IMR-90 (cell line): ENCODE data around the gene CSDE1. TPM values are rescaled to one million over a fixed set of nuclear protein-coding genes. Genes with fewer than 3 reads are reported as not detected.

ENCODE experiments used
- ATAC-seq: fragments of 200-7000 bp; cut with Tn5 transposase; 2 replicates; pipeline ENCODE4 v1.9.1; 2020; ENCODE audit warnings: low read depth, mild to moderate bottlenecking, moderate library complexity
- BruUV-seq: library from RNA; stranded (reverse); fragments of 400-500 nt; replicated peaks from 2 replicates; lab custom pipeline; 2021; lab: Mats Ljungman, UMichigan
- CTCF ChIA-PET: fragments of 300-600 bp; formaldehyde crosslinking; extraction: SDS; loops from one replicate; lab custom pipeline; 2021; ENCODE audit warnings: antibody characterized with exemption; lab: Yijun Ruan, JAX
- POLR2A ChIA-PET: fragments of 300-600 bp; sonication (Branson Sonifier 250); formaldehyde crosslinking; loops from one replicate; lab custom pipeline; 2022; ENCODE audit warnings: antibody characterized with exemption; ENCODE audit not compliant: unreplicated experiment; lab: Charles Lee
- DNase-seq: peaks from one replicate; pipeline ENCODE4 v3.0.0; 2013
- H2AFZ ChIP-seq: replicated peaks from 2 replicates; pipeline ENCODE3; 2013; ENCODE audit warnings: low read length, mild to moderate bottlenecking; ENCODE audit not compliant: poor library complexity
- H2AK5ac ChIP-seq: 2 replicates; pipeline ENCODE4 v1.6.1; 2013; ENCODE audit warnings: low read depth, low read length, inconsistent platforms
- H2AK9ac ChIP-seq: replicated peaks from 2 replicates; pipeline ENCODE3; 2013; ENCODE audit warnings: mild to moderate bottlenecking, low read depth, low read length, moderate library complexity; ENCODE audit not compliant: poor library complexity
- H2BK120ac ChIP-seq: 2 replicates; pipeline ENCODE4 v1.6.1; 2013; ENCODE audit warnings: low read depth, low read length, inconsistent platforms
- H2BK15ac ChIP-seq: 3 replicates; pipeline ENCODE4 v1.6.1; 2013; ENCODE audit warnings: low read depth, low read length, inconsistent platforms
- H2BK20ac ChIP-seq: 2 replicates; pipeline ENCODE4 v1.6.1; 2013; ENCODE audit warnings: low read depth, mild to moderate bottlenecking, inconsistent platforms, low read length, moderate library complexity
- H2BK5ac ChIP-seq: 2 replicates; pipeline ENCODE4 v1.6.1; 2013; ENCODE audit warnings: mild to moderate bottlenecking, low read depth, low read length, inconsistent platforms; ENCODE audit not compliant: poor library complexity, severe bottlenecking
- H3K14ac ChIP-seq: replicated peaks from 2 replicates; pipeline ENCODE4 v1.6.1; 2013; ENCODE audit warnings: low read depth, low read length, inconsistent platforms
- H3K18ac ChIP-seq: 2 replicates; pipeline ENCODE4 v1.6.1; 2013; ENCODE audit warnings: low read depth, low read length, control low read depth
- H3K23ac ChIP-seq: 2 replicates; pipeline ENCODE4 v1.6.1; 2013; ENCODE audit warnings: low read depth, low read length, inconsistent platforms
- H3K27ac ChIP-seq: 2 replicates; pipeline ENCODE4 v1.5.1; 2013; ENCODE audit warnings: mild to moderate bottlenecking, control low read depth, low read length; ENCODE audit not compliant: insufficient read depth
- H3K27me3 ChIP-seq: 2 replicates; pipeline ENCODE4 v1.6.1; 2013; ENCODE audit warnings: low read length; ENCODE audit not compliant: control insufficient read depth, insufficient read depth
- H3K36me3 ChIP-seq: 2 replicates; pipeline ENCODE4 v1.6.1; 2013; ENCODE audit warnings: low read length, mixed read lengths; ENCODE audit not compliant: control insufficient read depth, insufficient read depth
- H3K4ac ChIP-seq: 2 replicates; pipeline ENCODE4 v1.6.1; 2013; ENCODE audit warnings: low read depth, low read length, inconsistent platforms
- H3K4me1 ChIP-seq: 2 replicates; pipeline ENCODE4 v1.6.1; 2013; ENCODE audit warnings: low read length, mixed read lengths; ENCODE audit not compliant: control insufficient read depth, insufficient read depth
- H3K4me2 ChIP-seq: 2 replicates; pipeline ENCODE4 v1.6.1; 2013; ENCODE audit warnings: low read depth, mild to moderate bottlenecking, control low read depth, low read length, moderate library complexity
- H3K4me3 ChIP-seq: 2 replicates; pipeline ENCODE4 v1.5.1; 2013; ENCODE audit warnings: low read depth, mild to moderate bottlenecking, control low read depth, low read length, moderate library complexity; ENCODE audit not compliant: insufficient read depth
- H3K56ac ChIP-seq: 2 replicates; pipeline ENCODE4 v1.6.1; 2013; ENCODE audit warnings: low read length, inconsistent platforms; ENCODE audit not compliant: insufficient read depth; ENCODE audit errors: extremely low read depth
- H3K79me1 ChIP-seq, 2 experiments: 2 replicates each; pipeline ENCODE4 v1.6.1; 2013; ENCODE audit warnings: low read length in 2 of 2, inconsistent platforms in 1 of 2, low read depth in 1 of 2
- H3K9ac ChIP-seq: 2 replicates; pipeline ENCODE4 v1.6.1; 2013; ENCODE audit warnings: low read depth, low read length, control low read depth
- H3K9me1 ChIP-seq: 2 replicates; pipeline ENCODE4 v1.6.1; 2013; ENCODE audit warnings: low read length, inconsistent platforms; ENCODE audit not compliant: insufficient read depth
- H3K9me3 ChIP-seq: 2 replicates; pipeline ENCODE4 v1.6.1; 2013; ENCODE audit warnings: low read length; ENCODE audit not compliant: control insufficient read depth, insufficient read depth
- H4K20me1 ChIP-seq: 2 replicates; pipeline ENCODE4 v1.6.1; 2013; ENCODE audit warnings: low read length, inconsistent platforms; ENCODE audit not compliant: insufficient read depth
- H4K5ac ChIP-seq: 2 replicates; pipeline ENCODE4 v1.6.1; 2013; ENCODE audit warnings: mild to moderate bottlenecking, low read depth, low read length, control low read depth
- H4K8ac ChIP-seq, 2 experiments: 2 replicates each; pipeline ENCODE4 v1.6.1; 2013; ENCODE audit warnings: low read depth in 2 of 2, low read length in 2 of 2, control low read depth in 1 of 2, inconsistent platforms in 1 of 2
- H4K91ac ChIP-seq: 2 replicates; pipeline ENCODE4 v1.6.1; 2013; ENCODE audit warnings: low read depth, low read length, inconsistent platforms; ENCODE audit not compliant: insufficient read depth
- BHLHE40 ChIP-seq: fragments of 150-350 bp; IDR thresholded peaks from 2 replicates; pipeline ENCODE4 v1.6.1; 2016; ENCODE audit warnings: mild to moderate bottlenecking, low read depth, low read length
- CEBPB ChIP-seq: IDR thresholded peaks from 2 replicates; pipeline ENCODE4 v1.6.1; 2012; ENCODE audit warnings: low read depth, low read length, improper control_type of control experiment
- CHD1 ChIP-seq: IDR thresholded peaks from 2 replicates; pipeline ENCODE4 v1.6.1; 2012; ENCODE audit warnings: low read depth, low read length, improper control_type of control experiment
- CTCF ChIP-seq: conservative IDR thresholded peaks from 2 replicates; pipeline ENCODE4 v1.5.1; 2012; ENCODE audit warnings: mild to moderate bottlenecking, low read depth, low read length, improper control_type of control experiment
- ELK1 ChIP-seq: fragments of 150-350 bp; IDR thresholded peaks from 2 replicates; pipeline ENCODE4 v1.6.1; 2016; ENCODE audit warnings: low read depth, mild to moderate bottlenecking, low read length, moderate library complexity, borderline replicate concordance
- FOS ChIP-seq: fragments of 150-350 bp; IDR thresholded peaks from 2 replicates; pipeline ENCODE4 v1.6.1; 2016; ENCODE audit warnings: low read depth, low read length
- MAFK ChIP-seq: IDR thresholded peaks from 2 replicates; pipeline ENCODE4 v1.6.1; 2012; ENCODE audit warnings: low read depth, low read length, improper control_type of control experiment
- MAZ ChIP-seq: IDR thresholded peaks from 2 replicates; pipeline ENCODE4 v1.6.1; 2012; ENCODE audit warnings: low read depth, mild to moderate bottlenecking, low read length, improper control_type of control experiment, moderate library complexity, borderline replicate concordance
- MXI1 ChIP-seq: IDR thresholded peaks from 2 replicates; pipeline ENCODE4 v1.6.1; 2012; ENCODE audit warnings: low read depth, mild to moderate bottlenecking, low read length, moderate library complexity, borderline replicate concordance
- NFE2L2 ChIP-seq: fragments of 150-350 bp; IDR thresholded peaks from 2 replicates; pipeline ENCODE4 v1.6.1; 2016; ENCODE audit warnings: low read depth, mild to moderate bottlenecking, low read length
- POLR2A ChIP-seq: IDR thresholded peaks from 2 replicates; pipeline ENCODE4 v1.6.1; 2012; ENCODE audit warnings: mild to moderate bottlenecking, low read depth, low read length
- RAD21 ChIP-seq: IDR thresholded peaks from 2 replicates; pipeline ENCODE4 v1.6.1; 2012; ENCODE audit warnings: low read length, improper control_type of control experiment
- RCOR1 ChIP-seq: IDR thresholded peaks from 2 replicates; pipeline ENCODE4 v1.6.1; 2012; ENCODE audit warnings: mild to moderate bottlenecking, low read length, improper control_type of control experiment; ENCODE audit not compliant: insufficient replicate concordance
- RFX5 ChIP-seq: IDR thresholded peaks from 2 replicates; pipeline ENCODE4 v1.8.0; 2012; ENCODE audit warnings: low read depth, mild to moderate bottlenecking, low read length, moderate library complexity
- SMC3 ChIP-seq: fragments of 150-350 bp; IDR thresholded peaks from 2 replicates; pipeline ENCODE4 v1.6.1; 2016; ENCODE audit warnings: low read depth, mild to moderate bottlenecking, antibody characterized with exemption, low read length, moderate library complexity
- USF2 ChIP-seq: fragments of 150-350 bp; IDR thresholded peaks from 2 replicates; pipeline ENCODE4 v1.6.1; 2017; ENCODE audit warnings: mild to moderate bottlenecking, antibody characterized with exemption, low read length, low read depth
- WGBS, 2 experiments: methylation state at CpG; one replicate each; pipeline versions ENCODE4 v1.1.5 to v1.1.7; 2013; ENCODE audit warnings: missing lambda C conversion rate in 2 of 2; ENCODE audit not compliant: insufficient read length in 1 of 2; ENCODE audit errors: extremely low coverage in 2 of 2; 5-methylcytosine and 5-hydroxymethylcytosine counted together
- dilution Hi-C: fragments of 300-500 bp; cut with HindIII; formaldehyde crosslinking; loops from one replicate; pipeline ENCODE4 v1.14.3; 2018; ENCODE audit warnings: low sequenced_read_pairs; ENCODE audit not compliant: unreplicated experiment
- in situ Hi-C: fragments of 300-500 bp; cut with MboI; formaldehyde crosslinking; loops from 3 replicates; pipeline ENCODE4 v1.14.3; 2019; ENCODE audit warnings: low sequenced_read_pairs, inconsistent platforms, mixed read lengths
- intact Hi-C: fragments of 100-400 bp; cut with micrococcal nuclease; formaldehyde crosslinking; loops from 2 replicates; pipeline ENCODE4 v1.10.0; 2022
- polyA plus RNA-seq, 3 experiments: library from polyadenylated mRNA; depleted of rRNA; stranded (reverse); fragments of >200 nt; gene quantifications; 2 replicates each; pipeline ENCODE4 v1.2.3, GENCODE V29; 2012; ENCODE audit warnings: low replicate concordance in 1 of 3
- total RNA-seq: library from RNA; depleted of rRNA; stranded (reverse); fragments of >200 nt; gene quantifications from 2 replicates; pipeline ENCODE4 v1.2.3, GENCODE V29; 2012

The CSDE1 gene
- total and polyA plus RNA-seq, 2 of the 4 experiments (the other 2 are of a cell fraction) = 190 to 879 TPM

GRCh38 chr1:114771992-114772391 lies 14.2 kb upstream of the CSDE1 start:
- intact Hi-C loops (no loop called here), in situ Hi-C loops (no loop called here), dilution Hi-C loops (no loop called here)
- no peak overlapping the region for H2BK5ac ChIP-seq
- no peak overlapping the region for H2BK20ac ChIP-seq
- BruUV-seq = no TSS peak
- no peak overlapping the region for H3K18ac ChIP-seq
- H3K9ac ChIP-seq = no peak overlapping the region
- ATAC-seq (no peak), DNase-seq (no peak)
- no peaks in the 10 kb centered on the region for H4K20me1 ChIP-seq
- no peak overlapping the region for H3K4ac ChIP-seq
- ChIA-PET CTCF (no interaction called here), POLR2A (no interaction called here)
- H2BK120ac ChIP-seq = no peak overlapping the region
- H2AK5ac ChIP-seq = no peak overlapping the region
- no peak overlapping the region for H3K23ac ChIP-seq
- H3K56ac ChIP-seq = no peak overlapping the region
- no peak overlapping the region for H3K27ac ChIP-seq
- no peak overlapping the region for H3K14ac ChIP-seq
- no peak overlapping the region for H3K4me2 ChIP-seq
- H3K9me3 ChIP-seq = no peaks in the 10 kb centered on the region
- no peaks in the 10 kb centered on the region for H3K9me1 ChIP-seq
- no peaks in the 10 kb centered on the region for H3K4me1 ChIP-seq
- H4K5ac ChIP-seq = no peak overlapping the region
- no peak overlapping the region for H2AFZ ChIP-seq
- TF ChIP-seq POLR2A (no peak), ELK1 (no peak), RAD21 (no peak), CHD1 (no peak), MAZ (no peak), SMC3 (no peak), MAFK (no peak), USF2 (no peak), RCOR1 (no peak), CEBPB (no peak), RFX5 (no peak), CTCF (no peak), NFE2L2 (no peak), MXI1 (no peak), FOS (no peak), BHLHE40 (no peak)
- no peak overlapping the region for H3K4me3 ChIP-seq
- H4K8ac ChIP-seq = no peak overlapping the region
- peaks cover 0 to 3% of the 10 kb centered on the region in 2 experiments; a peak in 2 of 4 replicates for H3K79me1 ChIP-seq
- no peak overlapping the region for H4K91ac ChIP-seq
- H3K36me3 ChIP-seq = peaks cover 11% of the 10 kb centered on the region
- no CpG with 5 or more reads among the region's 1 CpG for WGBS, 2 experiments
- H2AK9ac ChIP-seq = no peak overlapping the region
- H3K27me3 ChIP-seq = no peaks in the 10 kb centered on the region
- H2BK15ac ChIP-seq = no peak overlapping the region
